Smooth muscle cell (in vitro differentiated cells): Measurements from ENCODE around the gene EDC3. TPM values are rescaled to one million over a fixed set of nuclear protein-coding genes. Genes with fewer than 3 reads are reported as not detected.

ENCODE experiments used
- DNase-seq: peaks from one replicate; lab custom pipeline; 2025; ENCODE audit not compliant: unreplicated experiment; lab: John Stamatoyannopoulos, UW
- H2AFZ ChIP-seq: fragments of 200-600 bp; sonication (generic); 2 replicates; pipeline ENCODE4 v1.6.0; 2016; ENCODE audit warnings: antibody characterized with exemption, low read depth, mild to moderate bottlenecking
- H3F3A ChIP-seq: fragments of 200-600 bp; sonication (generic); 2 replicates; pipeline ENCODE4 v1.6.0; 2017; ENCODE audit warnings: antibody characterized with exemption, low read depth
- H3K27ac ChIP-seq: fragments of 200-600 bp; sonication (generic); 2 replicates; pipeline ENCODE4 v1.5.1; 2016; ENCODE audit warnings: low read depth, mild to moderate bottlenecking
- H3K27me3 ChIP-seq: fragments of 200-600 bp; sonication (generic); 2 replicates; pipeline ENCODE4 v1.6.1; 2016; ENCODE audit warnings: low read depth, mild to moderate bottlenecking
- H3K36me3 ChIP-seq: fragments of 200-600 bp; sonication (generic); 2 replicates; pipeline ENCODE4 v1.5.1; 2016; ENCODE audit warnings: low read depth
- H3K4me1 ChIP-seq: fragments of 200-600 bp; sonication (generic); 2 replicates; pipeline ENCODE4 v1.5.1; 2016; ENCODE audit warnings: low read depth
- H3K4me2 ChIP-seq: fragments of 200-600 bp; sonication (generic); 2 replicates; pipeline ENCODE4 v1.6.0; 2016; ENCODE audit warnings: mild to moderate bottlenecking
- H3K4me3 ChIP-seq: fragments of 200-600 bp; sonication (generic); 2 replicates; pipeline ENCODE4 v1.5.1; 2016; ENCODE audit warnings: mild to moderate bottlenecking
- H3K79me2 ChIP-seq: fragments of 200-600 bp; sonication (generic); 2 replicates; pipeline ENCODE4 v1.6.0; 2016; ENCODE audit warnings: low read depth, mild to moderate bottlenecking
- H3K9ac ChIP-seq: fragments of 200-600 bp; sonication (generic); 2 replicates; pipeline ENCODE4 v1.6.0; 2016; ENCODE audit warnings: low read depth
- H3K9me3 ChIP-seq: fragments of 200-600 bp; sonication (generic); replicated peaks from 2 replicates; pipeline ENCODE4 v1.5.1; 2016; ENCODE audit warnings: low read depth
- H4K20me1 ChIP-seq: fragments of 200-600 bp; sonication (generic); 2 replicates; pipeline ENCODE4 v1.6.0; 2016; ENCODE audit warnings: low read depth
- WGBS: methylation state at CpG from one replicate; pipeline ENCODE4 v1.1.7; 2016; ENCODE audit warnings: low lambda C conversion rate; 5-methylcytosine and 5-hydroxymethylcytosine counted together
- polyA plus RNA-seq: library from polyadenylated mRNA; unstranded; fragments of >200 nt; fragmentation: Nextera tagmentation; extraction: Ambion mirVana; gene quantifications from 2 replicates; pipeline ENCODE4 v1.2.1, GENCODE V29; 2016
- total RNA-seq: library from RNA; depleted of rRNA; stranded (reverse); fragments of >200 nt; gene quantifications from 2 replicates; pipeline ENCODE4 v1.2.3, GENCODE V29; 2014
- TF ChIP-seq, protein P1 (sequence below): fragments of 200-600 bp; sonication (generic); IDR thresholded peaks from 2 replicates; pipeline ENCODE4 v1.5.1; 2017; ENCODE audit warnings: borderline replicate concordance, mild to moderate bottlenecking, antibody characterized with exemption; ENCODE audit not compliant: insufficient read depth, poor library complexity, severe bottlenecking

Gene EDC3
- total and polyA plus RNA-seq, 2 experiments from 2014 or later: 18.4 to 26.7 TPM

DNA sequence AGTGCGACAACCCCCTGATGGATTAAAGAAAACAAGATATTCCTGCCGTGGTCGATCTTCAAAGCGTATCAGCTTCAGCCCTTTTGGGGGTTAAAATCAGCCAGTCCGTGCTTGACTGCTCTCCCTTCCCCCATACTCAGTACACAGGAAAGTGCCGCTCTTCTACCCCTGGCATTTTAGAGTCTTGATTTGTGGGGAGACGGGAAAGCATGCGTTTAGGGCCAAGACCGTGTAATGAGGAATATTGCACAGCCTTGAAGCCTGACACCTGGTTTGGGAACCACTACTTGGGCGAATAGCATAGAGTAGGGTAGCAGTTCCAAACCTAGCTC is 540 bp upstream of the EDC3 start:
- peaks cover 7% of the 10 kb centered on the region for H3K4me1 ChIP-seq
- peak overlapping the region; percentile 80 for H3K4me3 ChIP-seq
- H2AFZ ChIP-seq: peak overlapping the region; percentile 96
- H4K20me1 ChIP-seq: peaks cover 9% of the 10 kb centered on the region
- peak overlapping the region; percentile 97 for H3K9ac ChIP-seq
- TF ChIP-seq, protein P1, sequence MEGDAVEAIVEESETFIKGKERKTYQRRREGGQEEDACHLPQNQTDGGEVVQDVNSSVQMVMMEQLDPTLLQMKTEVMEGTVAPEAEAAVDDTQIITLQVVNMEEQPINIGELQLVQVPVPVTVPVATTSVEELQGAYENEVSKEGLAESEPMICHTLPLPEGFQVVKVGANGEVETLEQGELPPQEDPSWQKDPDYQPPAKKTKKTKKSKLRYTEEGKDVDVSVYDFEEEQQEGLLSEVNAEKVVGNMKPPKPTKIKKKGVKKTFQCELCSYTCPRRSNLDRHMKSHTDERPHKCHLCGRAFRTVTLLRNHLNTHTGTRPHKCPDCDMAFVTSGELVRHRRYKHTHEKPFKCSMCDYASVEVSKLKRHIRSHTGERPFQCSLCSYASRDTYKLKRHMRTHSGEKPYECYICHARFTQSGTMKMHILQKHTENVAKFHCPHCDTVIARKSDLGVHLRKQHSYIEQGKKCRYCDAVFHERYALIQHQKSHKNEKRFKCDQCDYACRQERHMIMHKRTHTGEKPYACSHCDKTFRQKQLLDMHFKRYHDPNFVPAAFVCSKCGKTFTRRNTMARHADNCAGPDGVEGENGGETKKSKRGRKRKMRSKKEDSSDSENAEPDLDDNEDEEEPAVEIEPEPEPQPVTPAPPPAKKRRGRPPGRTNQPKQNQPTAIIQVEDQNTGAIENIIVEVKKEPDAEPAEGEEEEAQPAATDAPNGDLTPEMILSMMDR: no peak
- WGBS: 11% methylated on average over 10 of the region's 10 CpGs
- DNase-seq: no peak
- H3K27ac ChIP-seq: peak overlapping the region; percentile 76
- peak overlapping the region; percentile 97 for H3K4me2 ChIP-seq
- H3K9me3 ChIP-seq: no peaks in the 10 kb centered on the region
- no peaks in the 10 kb centered on the region for H3F3A ChIP-seq
- peaks cover 51% of the 10 kb centered on the region for H3K79me2 ChIP-seq
- peaks cover 10% of the 10 kb centered on the region for H3K27me3 ChIP-seq
- H3K36me3 ChIP-seq: no peaks in the 10 kb centered on the region

- no peak overlapping the region for H3K4me2 ChIP-seq
- peaks cover 46% of the 10 kb centered on the region for H4K20me1 ChIP-seq
- no peak overlapping the region for H2AFZ ChIP-seq
- DNase-seq: no peak
- H3K9ac ChIP-seq: no peak overlapping the region
- WGBS: 100% methylated on average over 1 of the region's 1 CpG
- H3K79me2 ChIP-seq: peaks cover 91% of the 10 kb centered on the region
- H3K4me3 ChIP-seq: no peak overlapping the region
- TF ChIP-seq, protein P1: no peak
- no peak overlapping the region for H3K27ac ChIP-seq
- H3K36me3 ChIP-seq: no peaks in the 10 kb centered on the region
- H3K27me3 ChIP-seq: no peaks in the 10 kb centered on the region
- H3K4me1 ChIP-seq: peaks cover 7% of the 10 kb centered on the region
- no peaks in the 10 kb centered on the region for H3K9me3 ChIP-seq
- H3F3A ChIP-seq: no peaks in the 10 kb centered on the region
These were observed 3.5 kb downstream of the EDC3 start for GRCh38 chr15:74692327-74692726.

DNA sequence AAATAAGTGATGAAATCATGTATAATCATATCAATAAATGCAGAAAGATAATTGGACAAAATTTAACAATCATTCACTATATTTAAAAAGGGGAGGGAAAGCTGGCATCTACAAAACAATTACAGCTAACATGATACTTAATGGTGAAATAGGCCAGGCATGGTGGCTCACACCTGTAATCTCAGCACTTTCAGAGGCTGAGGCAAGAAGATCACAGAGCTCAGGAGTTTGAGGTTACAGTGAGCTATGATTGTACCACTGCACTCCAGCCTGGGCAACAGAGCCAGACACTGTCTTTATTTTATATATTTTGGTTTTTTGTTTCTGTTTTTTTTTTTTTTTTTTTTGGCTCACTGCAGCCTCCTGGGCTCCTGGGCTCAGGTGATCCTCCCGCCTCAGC is 12.1 kb downstream of the EDC3 start:
- H3K4me1 ChIP-seq: no peaks in the 10 kb centered on the region
- WGBS: 100% methylated on average over 1 of the region's 1 CpG
- TF ChIP-seq, protein P1: no peak
- no peak overlapping the region for H3K4me3 ChIP-seq
- peaks cover 87% of the 10 kb centered on the region for H3K79me2 ChIP-seq
- no peak for DNase-seq
- no peak overlapping the region for H3K27ac ChIP-seq
- H3K27me3 ChIP-seq: no peaks in the 10 kb centered on the region
- peaks cover 5% of the 10 kb centered on the region for H3K36me3 ChIP-seq
- no peaks in the 10 kb centered on the region for H3F3A ChIP-seq
- H3K9ac ChIP-seq: no peak overlapping the region
- peaks cover 91% of the 10 kb centered on the region for H4K20me1 ChIP-seq
- no peak overlapping the region for H2AFZ ChIP-seq
- no peak overlapping the region for H3K4me2 ChIP-seq
- no peaks in the 10 kb centered on the region for H3K9me3 ChIP-seq

DNA sequence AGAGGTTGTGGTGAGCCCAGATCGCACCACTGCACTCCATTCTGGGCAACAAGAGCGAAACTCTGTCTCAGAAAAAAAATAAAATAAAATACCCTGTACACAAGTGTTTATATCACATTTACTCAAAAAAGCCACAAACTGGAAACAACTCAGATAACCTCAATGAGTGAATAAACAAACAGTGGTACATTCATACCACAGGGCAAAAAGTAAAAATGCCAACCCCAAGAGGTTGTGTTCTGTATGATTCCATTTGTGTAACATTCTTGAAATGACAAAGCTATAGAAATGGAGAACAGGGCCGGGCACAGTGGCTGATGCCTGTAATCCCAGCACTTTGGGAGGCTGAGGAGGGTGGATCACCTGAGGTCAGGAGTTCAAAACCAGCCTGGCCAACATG is 12.9 kb downstream of the EDC3 start:
- WGBS: 92% methylated on average over 3 of the region's 3 CpGs
- no peak overlapping the region for H3K4me2 ChIP-seq
- H3K27me3 ChIP-seq: no peaks in the 10 kb centered on the region
- TF ChIP-seq, protein P1: no peak
- no peaks in the 10 kb centered on the region for H3K4me1 ChIP-seq
- H4K20me1 ChIP-seq: peaks cover 91% of the 10 kb centered on the region
- no peak overlapping the region for H3K27ac ChIP-seq
- H3K36me3 ChIP-seq: peaks cover 5% of the 10 kb centered on the region
- no peak for DNase-seq
- no peak overlapping the region for H2AFZ ChIP-seq
- no peak overlapping the region for H3K9ac ChIP-seq
- no peaks in the 10 kb centered on the region for H3K9me3 ChIP-seq
- H3K79me2 ChIP-seq: peaks cover 87% of the 10 kb centered on the region
- H3K4me3 ChIP-seq: no peak overlapping the region
- H3F3A ChIP-seq: no peaks in the 10 kb centered on the region
